ENCODE results near the gene GPC6.

Gene GPC6

DNA sequence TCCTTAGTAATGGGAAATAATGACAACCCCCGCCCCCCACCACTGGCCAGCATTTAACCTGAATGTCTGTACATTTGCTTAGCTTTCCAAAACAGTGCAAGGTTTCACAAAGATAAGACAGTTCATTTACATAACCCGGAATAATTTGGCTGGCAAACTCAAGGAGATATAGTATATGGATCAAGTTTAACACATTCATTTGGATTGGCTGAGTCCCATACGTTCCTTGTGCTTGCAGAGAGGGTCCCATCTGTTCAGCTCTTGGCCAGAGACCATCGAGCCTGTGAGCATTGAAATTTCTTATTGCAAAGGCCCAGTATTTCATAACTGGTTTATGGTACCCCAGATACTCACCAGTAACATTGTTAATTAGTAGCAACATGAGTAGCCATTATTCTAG lies 116.5 kb downstream of the GPC6 start:
- H3K4me3 ChIP-seq (ENCODE audit: low read depth, low read length) = no peak overlapping the region
- no peaks in the 10 kb centered on the region for H3K36me3 ChIP-seq (ENCODE audit: control insufficient read depth in 2 of 2, insufficient read depth in 1 of 2, low read length in 2 of 2)
- ChIA-PET POLR2A (no interaction called here), CTCF (no interaction called here)
- no peak overlapping the region for H3K27ac ChIP-seq (ENCODE audit: extremely low read depth, low read depth, low read length)
- H3K4me1 ChIP-seq (ENCODE audit: control insufficient read depth, insufficient read depth, low read length) = no peaks in the 10 kb centered on the region
- TF ChIP-seq, protein P1, sequence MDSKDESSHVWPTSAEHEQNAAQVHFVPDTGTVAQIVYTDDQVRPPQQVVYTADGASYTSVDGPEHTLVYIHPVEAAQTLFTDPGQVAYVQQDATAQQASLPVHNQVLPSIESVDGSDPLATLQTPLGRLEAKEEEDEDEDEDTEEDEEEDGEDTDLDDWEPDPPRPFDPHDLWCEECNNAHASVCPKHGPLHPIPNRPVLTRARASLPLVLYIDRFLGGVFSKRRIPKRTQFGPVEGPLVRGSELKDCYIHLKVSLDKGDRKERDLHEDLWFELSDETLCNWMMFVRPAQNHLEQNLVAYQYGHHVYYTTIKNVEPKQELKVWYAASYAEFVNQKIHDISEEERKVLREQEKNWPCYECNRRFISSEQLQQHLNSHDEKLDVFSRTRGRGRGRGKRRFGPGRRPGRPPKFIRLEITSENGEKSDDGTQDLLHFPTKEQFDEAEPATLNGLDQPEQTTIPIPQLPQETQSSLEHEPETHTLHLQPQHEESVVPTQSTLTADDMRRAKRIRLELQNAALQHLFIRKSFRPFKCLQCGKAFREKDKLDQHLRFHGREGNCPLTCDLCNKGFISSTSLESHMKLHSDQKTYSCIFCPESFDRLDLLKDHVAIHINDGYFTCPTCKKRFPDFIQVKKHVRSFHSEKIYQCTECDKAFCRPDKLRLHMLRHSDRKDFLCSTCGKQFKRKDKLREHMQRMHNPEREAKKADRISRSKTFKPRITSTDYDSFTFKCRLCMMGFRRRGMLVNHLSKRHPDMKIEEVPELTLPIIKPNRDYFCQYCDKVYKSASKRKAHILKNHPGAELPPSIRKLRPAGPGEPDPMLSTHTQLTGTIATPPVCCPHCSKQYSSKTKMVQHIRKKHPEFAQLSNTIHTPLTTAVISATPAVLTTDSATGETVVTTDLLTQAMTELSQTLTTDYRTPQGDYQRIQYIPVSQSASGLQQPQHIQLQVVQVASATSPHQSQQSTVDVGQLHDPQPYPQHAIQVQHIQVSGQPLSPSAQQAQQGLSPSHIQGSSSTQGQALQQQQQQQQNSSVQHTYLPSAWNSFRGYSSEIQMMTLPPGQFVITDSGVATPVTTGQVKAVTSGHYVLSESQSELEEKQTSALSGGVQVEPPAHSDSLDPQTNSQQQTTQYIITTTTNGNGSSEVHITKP (tag by site-specific recombination; IDR thresholded peaks at IDR 0.05) = no peak
- TF ChIP-seq ZNF530 (tag by site-specific recombination; IDR thresholded peaks at IDR 0.05; ENCODE audit: low read depth) = no peak
- TF ChIP-seq ZNF560 (tag by site-specific recombination; IDR thresholded peaks at IDR 0.05; ENCODE audit: borderline replicate concordance) = no peak
- TF ChIP-seq ZNF391 (tag by site-specific recombination; IDR thresholded peaks at IDR 0.05; ENCODE audit: borderline replicate concordance, low read depth) = no peak
- TF ChIP-seq ZNF514 (tag by site-specific recombination; IDR thresholded peaks at IDR 0.05) = no peak
- TF ChIP-seq ZNF274 (IDR thresholded peaks at IDR 0.05; ENCODE audit: low read length) = no peak
- TF ChIP-seq ZNF274 (tag by site-specific recombination; IDR thresholded peaks at IDR 0.05; ENCODE audit: borderline replicate concordance) = no peak
- TF ChIP-seq ZNF664 (tag by site-specific recombination; IDR thresholded peaks at IDR 0.05) = no peak
- TF ChIP-seq IKZF3 (tag by site-specific recombination; IDR thresholded peaks at IDR 0.05) = no peak
- TF ChIP-seq ZNF626 (tag by site-specific recombination; IDR thresholded peaks at IDR 0.05) = no peak
- no peak for TF ChIP-seq GFI1B (tag by site-specific recombination; IDR thresholded peaks at IDR 0.05)
- TF ChIP-seq SETDB1 (IDR thresholded peaks at IDR 0.05; ENCODE audit: insufficient read length, low read length) = no peak
- TF ChIP-seq, protein P2, sequence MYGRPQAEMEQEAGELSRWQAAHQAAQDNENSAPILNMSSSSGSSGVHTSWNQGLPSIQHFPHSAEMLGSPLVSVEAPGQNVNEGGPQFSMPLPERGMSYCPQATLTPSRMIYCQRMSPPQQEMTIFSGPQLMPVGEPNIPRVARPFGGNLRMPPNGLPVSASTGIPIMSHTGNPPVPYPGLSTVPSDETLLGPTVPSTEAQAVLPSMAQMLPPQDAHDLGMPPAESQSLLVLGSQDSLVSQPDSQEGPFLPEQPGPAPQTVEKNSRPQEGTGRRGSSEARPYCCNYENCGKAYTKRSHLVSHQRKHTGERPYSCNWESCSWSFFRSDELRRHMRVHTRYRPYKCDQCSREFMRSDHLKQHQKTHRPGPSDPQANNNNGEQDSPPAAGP (tag by site-specific recombination; IDR thresholded peaks at IDR 0.05) = no peak
- TF ChIP-seq KLF8 (tag by site-specific recombination; IDR thresholded peaks at IDR 0.05) = no peak
- TF ChIP-seq, protein P3, sequence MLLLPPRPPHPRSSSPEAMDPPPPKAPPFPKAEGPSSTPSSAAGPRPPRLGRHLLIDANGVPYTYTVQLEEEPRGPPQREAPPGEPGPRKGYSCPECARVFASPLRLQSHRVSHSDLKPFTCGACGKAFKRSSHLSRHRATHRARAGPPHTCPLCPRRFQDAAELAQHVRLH (tag by site-specific recombination; IDR thresholded peaks at IDR 0.05) = no peak
- TF ChIP-seq, protein P4, sequence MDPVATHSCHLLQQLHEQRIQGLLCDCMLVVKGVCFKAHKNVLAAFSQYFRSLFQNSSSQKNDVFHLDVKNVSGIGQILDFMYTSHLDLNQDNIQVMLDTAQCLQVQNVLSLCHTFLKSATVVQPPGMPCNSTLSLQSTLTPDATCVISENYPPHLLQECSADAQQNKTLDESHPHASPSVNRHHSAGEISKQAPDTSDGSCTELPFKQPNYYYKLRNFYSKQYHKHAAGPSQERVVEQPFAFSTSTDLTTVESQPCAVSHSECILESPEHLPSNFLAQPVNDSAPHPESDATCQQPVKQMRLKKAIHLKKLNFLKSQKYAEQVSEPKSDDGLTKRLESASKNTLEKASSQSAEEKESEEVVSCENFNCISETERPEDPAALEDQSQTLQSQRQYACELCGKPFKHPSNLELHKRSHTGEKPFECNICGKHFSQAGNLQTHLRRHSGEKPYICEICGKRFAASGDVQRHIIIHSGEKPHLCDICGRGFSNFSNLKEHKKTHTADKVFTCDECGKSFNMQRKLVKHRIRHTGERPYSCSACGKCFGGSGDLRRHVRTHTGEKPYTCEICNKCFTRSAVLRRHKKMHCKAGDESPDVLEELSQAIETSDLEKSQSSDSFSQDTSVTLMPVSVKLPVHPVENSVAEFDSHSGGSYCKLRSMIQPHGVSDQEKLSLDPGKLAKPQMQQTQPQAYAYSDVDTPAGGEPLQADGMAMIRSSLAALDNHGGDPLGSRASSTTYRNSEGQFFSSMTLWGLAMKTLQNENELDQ (tag by site-specific recombination; IDR thresholded peaks at IDR 0.05; ENCODE audit: low read depth) = no peak
- TF ChIP-seq ZNF223 (tag by site-specific recombination; IDR thresholded peaks at IDR 0.05) = no peak
- TF ChIP-seq ZFP37 (tag by site-specific recombination; IDR thresholded peaks at IDR 0.05) = no peak
- TF ChIP-seq ZNF175 (tag by site-specific recombination; IDR thresholded peaks at IDR 0.05) = no peak
- no peaks in the 10 kb centered on the region for H3K9me3 ChIP-seq (ENCODE audit: control insufficient read depth, insufficient read depth, low read depth, low read length)
